GM23338 (cell line): ENCODE data around the gene SNTG2. TPM values are rescaled to one million over a fixed set of nuclear protein-coding genes. Genes with fewer than 3 reads are reported as not detected.

ENCODE experiments used
- ATAC-seq: fragments of 200-7000 bp; cut with Tn5 transposase; 3 replicates; pipeline ENCODE4 v1.9.1; 2020
- DNase-seq: peaks from one replicate; pipeline ENCODE4 v3.0.0-alpha.2; 2015; ENCODE audit warnings: low spot score
- H2AFZ ChIP-seq: fragments of 200-600 bp; sonication (generic); 2 replicates; pipeline ENCODE4 v1.8.0; 2016; ENCODE audit warnings: antibody characterized with exemption, mild to moderate bottlenecking, moderate library complexity
- H3F3A ChIP-seq: fragments of 200-600 bp; sonication (generic); replicated peaks from 2 replicates; pipeline ENCODE4 v1.8.0; 2017; ENCODE audit warnings: antibody characterized with exemption, mixed run types, low read depth
- H3K27ac ChIP-seq: fragments of 200-600 bp; sonication (generic); 2 replicates; pipeline ENCODE4 v1.6.1; 2016; ENCODE audit warnings: low read depth
- H3K27me3 ChIP-seq: fragments of 200-600 bp; sonication (generic); 2 replicates; pipeline ENCODE4 v1.8.0; 2016; ENCODE audit warnings: mild to moderate bottlenecking, mixed run types, moderate library complexity; ENCODE audit not compliant: insufficient read depth
- H3K36me3 ChIP-seq: fragments of 200-600 bp; sonication (generic); 2 replicates; pipeline ENCODE4 v1.8.0; 2016; ENCODE audit warnings: mild to moderate bottlenecking; ENCODE audit not compliant: insufficient read depth
- H3K4me1 ChIP-seq: fragments of 200-600 bp; sonication (generic); 2 replicates; pipeline ENCODE4 v1.8.0; 2016; ENCODE audit warnings: mild to moderate bottlenecking, moderate library complexity; ENCODE audit not compliant: insufficient read depth
- H3K4me2 ChIP-seq: fragments of 200-600 bp; sonication (generic); 2 replicates; pipeline ENCODE4 v1.7.1; 2017; ENCODE audit warnings: mixed run types
- H3K4me3 ChIP-seq: fragments of 200-600 bp; sonication (generic); 2 replicates; pipeline ENCODE4 v1.6.1; 2016; ENCODE audit warnings: mixed run types
- H3K79me2 ChIP-seq: fragments of 200-600 bp; sonication (generic); replicated peaks from 2 replicates; pipeline ENCODE4 v1.8.0; 2017; ENCODE audit warnings: mild to moderate bottlenecking; ENCODE audit not compliant: insufficient read depth
- H3K9me2 ChIP-seq: fragments of 200-600 bp; sonication (generic); 2 replicates; pipeline ENCODE4 v1.8.0; 2017; ENCODE audit not compliant: insufficient read depth
- H4K20me1 ChIP-seq: fragments of 200-600 bp; sonication (generic); replicated peaks from 2 replicates; pipeline ENCODE4 v1.8.0; 2017; ENCODE audit warnings: mild to moderate bottlenecking; ENCODE audit not compliant: insufficient read depth
- H3K27ac Mint-ChIP-seq: 2 replicates; pipeline ENCODE4 v1.8.0; 2020; ENCODE audit warnings: inconsistent platforms, mild to moderate bottlenecking, moderate library complexity, mixed read lengths
- H3K27me3 Mint-ChIP-seq: 3 replicates; pipeline ENCODE4 v1.8.0; 2022; ENCODE audit warnings: low read depth, mild to moderate bottlenecking, moderate library complexity, mixed read lengths, inconsistent platforms; ENCODE audit not compliant: insufficient read depth, poor library complexity
- H3K36me3 Mint-ChIP-seq: 3 replicates; pipeline ENCODE4 v1.8.0; 2021; ENCODE audit warnings: low read depth, mild to moderate bottlenecking, inconsistent platforms, moderate library complexity, mixed read lengths
- H3K4me1 Mint-ChIP-seq: 3 replicates; pipeline ENCODE4 v1.8.0; 2020; ENCODE audit warnings: mild to moderate bottlenecking, inconsistent platforms, mixed read lengths
- H3K4me3 Mint-ChIP-seq: 3 replicates; pipeline ENCODE4 v1.8.0; 2021; ENCODE audit warnings: moderate library complexity, mild to moderate bottlenecking, inconsistent platforms, mixed read lengths
- H3K9me3 Mint-ChIP-seq: 3 replicates; pipeline ENCODE4 v1.8.0; 2020; ENCODE audit warnings: moderate library complexity, mild to moderate bottlenecking, inconsistent platforms, mixed read lengths
- EZH2 ChIP-seq: fragments of 200-600 bp; sonication (generic); IDR thresholded peaks from one replicate; pipeline ENCODE4 v1.8.0; 2017; ENCODE audit warnings: antibody characterized with exemption, mild to moderate bottlenecking, low read depth; ENCODE audit not compliant: unreplicated experiment
- JUNB ChIP-seq: IDR thresholded peaks from one replicate; pipeline ENCODE4 v1.6.1; 2016; ENCODE audit warnings: antibody characterized with exemption; ENCODE audit not compliant: unreplicated experiment
- NANOG ChIP-seq: IDR thresholded peaks from 2 replicates; pipeline ENCODE4 v1.6.1; 2016; ENCODE audit warnings: antibody characterized with exemption, borderline replicate concordance
- POLR2AphosphoS5 ChIP-seq: IDR thresholded peaks from 2 replicates; pipeline ENCODE4 v1.6.1; 2016; ENCODE audit warnings: antibody characterized with exemption, low read depth
- ZNF331 ChIP-seq: fragments of 250-450 bp; sonication (Bioruptor Pico); IDR thresholded peaks from 2 replicates; pipeline ENCODE4 v1.5.0; 2020; ENCODE audit warnings: low read depth, mild to moderate bottlenecking, moderate library complexity
- polyA plus RNA-seq: library from polyadenylated mRNA; unstranded; fragments of >200 nt; fragmentation: Nextera tagmentation; extraction: Ambion mirVana; gene quantifications from 2 replicates; pipeline ENCODE4 v1.2.1, GENCODE V29; 2016
- total RNA-seq: library from RNA; depleted of rRNA; stranded (reverse); fragments of >200 nt; shearing (Covaris generic); gene quantifications from 2 replicates; pipeline ENCODE4 v1.2.3, GENCODE V29; 2014
- TF ChIP-seq, protein P1 (sequence below): fragments of 250-450 bp; sonication (Bioruptor Pico); IDR thresholded peaks from 2 replicates; pipeline ENCODE4 v1.5.0; 2020; ENCODE audit warnings: mild to moderate bottlenecking, moderate library complexity
- TF ChIP-seq, protein P2 (sequence below), 2 experiments: fragments of 200-600 bp in 1 of 2; sonication (generic) in 1 of 2; conservative IDR thresholded peaks; 2 replicates each; pipeline versions ENCODE4 v1.5.1 to v1.6.1; 2016 to 2017; ENCODE audit warnings: antibody characterized with exemption in 2 of 2, low read depth in 2 of 2, mild to moderate bottlenecking in 2 of 2, moderate library complexity in 1 of 2
- TF ChIP-seq, protein P3 (sequence below): IDR thresholded peaks from one replicate; pipeline ENCODE4 v1.6.1; 2018; ENCODE audit warnings: antibody characterized with exemption; ENCODE audit not compliant: unreplicated experiment

Gene SNTG2
- total and polyA plus RNA-seq, 2 experiments from 2014 or later = 27.5 to 60.4 TPM

- TF ChIP-seq, protein P1, sequence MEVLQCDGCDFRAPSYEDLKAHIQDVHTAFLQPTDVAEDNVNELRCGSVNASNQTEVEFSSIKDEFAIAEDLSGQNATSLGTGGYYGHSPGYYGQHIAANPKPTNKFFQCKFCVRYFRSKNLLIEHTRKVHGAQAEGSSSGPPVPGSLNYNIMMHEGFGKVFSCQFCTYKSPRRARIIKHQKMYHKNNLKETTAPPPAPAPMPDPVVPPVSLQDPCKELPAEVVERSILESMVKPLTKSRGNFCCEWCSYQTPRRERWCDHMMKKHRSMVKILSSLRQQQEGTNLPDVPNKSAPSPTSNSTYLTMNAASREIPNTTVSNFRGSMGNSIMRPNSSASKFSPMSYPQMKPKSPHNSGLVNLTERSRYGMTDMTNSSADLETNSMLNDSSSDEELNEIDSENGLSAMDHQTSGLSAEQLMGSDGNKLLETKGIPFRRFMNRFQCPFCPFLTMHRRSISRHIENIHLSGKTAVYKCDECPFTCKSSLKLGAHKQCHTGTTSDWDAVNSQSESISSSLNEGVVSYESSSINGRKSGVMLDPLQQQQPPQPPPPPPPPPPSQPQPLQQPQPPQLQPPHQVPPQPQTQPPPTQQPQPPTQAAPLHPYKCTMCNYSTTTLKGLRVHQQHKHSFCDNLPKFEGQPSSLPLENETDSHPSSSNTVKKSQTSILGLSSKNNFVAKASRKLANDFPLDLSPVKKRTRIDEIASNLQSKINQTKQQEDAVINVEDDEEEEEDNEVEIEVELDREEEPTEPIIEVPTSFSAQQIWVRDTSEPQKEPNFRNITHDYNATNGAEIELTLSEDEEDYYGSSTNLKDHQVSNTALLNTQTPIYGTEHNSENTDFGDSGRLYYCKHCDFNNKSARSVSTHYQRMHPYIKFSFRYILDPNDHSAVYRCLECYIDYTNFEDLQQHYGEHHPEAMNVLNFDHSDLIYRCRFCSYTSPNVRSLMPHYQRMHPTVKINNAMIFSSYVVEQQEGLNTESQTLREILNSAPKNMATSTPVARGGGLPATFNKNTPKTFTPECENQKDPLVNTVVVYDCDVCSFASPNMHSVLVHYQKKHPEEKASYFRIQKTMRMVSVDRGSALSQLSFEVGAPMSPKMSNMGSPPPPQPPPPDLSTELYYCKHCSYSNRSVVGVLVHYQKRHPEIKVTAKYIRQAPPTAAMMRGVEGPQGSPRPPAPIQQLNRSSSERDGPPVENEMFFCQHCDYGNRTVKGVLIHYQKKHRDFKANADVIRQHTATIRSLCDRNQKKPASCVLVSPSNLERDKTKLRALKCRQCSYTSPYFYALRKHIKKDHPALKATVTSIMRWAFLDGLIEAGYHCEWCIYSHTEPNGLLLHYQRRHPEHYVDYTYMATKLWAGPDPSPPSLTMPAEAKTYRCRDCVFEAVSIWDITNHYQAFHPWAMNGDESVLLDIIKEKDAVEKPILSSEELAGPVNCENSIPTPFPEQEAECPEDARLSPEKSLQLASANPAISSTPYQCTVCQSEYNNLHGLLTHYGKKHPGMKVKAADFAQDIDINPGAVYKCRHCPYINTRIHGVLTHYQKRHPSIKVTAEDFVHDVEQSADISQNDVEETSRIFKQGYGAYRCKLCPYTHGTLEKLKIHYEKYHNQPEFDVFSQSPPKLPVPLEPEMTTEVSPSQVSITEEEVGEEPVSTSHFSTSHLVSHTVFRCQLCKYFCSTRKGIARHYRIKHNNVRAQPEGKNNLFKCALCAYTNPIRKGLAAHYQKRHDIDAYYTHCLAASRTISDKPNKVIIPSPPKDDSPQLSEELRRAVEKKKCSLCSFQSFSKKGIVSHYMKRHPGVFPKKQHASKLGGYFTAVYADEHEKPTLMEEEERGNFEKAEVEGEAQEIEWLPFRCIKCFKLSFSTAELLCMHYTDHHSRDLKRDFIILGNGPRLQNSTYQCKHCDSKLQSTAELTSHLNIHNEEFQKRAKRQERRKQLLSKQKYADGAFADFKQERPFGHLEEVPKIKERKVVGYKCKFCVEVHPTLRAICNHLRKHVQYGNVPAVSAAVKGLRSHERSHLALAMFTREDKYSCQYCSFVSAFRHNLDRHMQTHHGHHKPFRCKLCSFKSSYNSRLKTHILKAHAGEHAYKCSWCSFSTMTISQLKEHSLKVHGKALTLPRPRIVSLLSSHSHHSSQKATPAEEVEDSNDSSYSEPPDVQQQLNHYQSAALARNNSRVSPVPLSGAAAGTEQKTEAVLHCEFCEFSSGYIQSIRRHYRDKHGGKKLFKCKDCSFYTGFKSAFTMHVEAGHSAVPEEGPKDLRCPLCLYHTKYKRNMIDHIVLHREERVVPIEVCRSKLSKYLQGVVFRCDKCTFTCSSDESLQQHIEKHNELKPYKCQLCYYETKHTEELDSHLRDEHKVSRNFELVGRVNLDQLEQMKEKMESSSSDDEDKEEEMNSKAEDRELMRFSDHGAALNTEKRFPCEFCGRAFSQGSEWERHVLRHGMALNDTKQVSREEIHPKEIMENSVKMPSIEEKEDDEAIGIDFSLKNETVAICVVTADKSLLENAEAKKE (CRISPR knock-in tag) = no peak
- no peak for TF ChIP-seq JUNB
Measured at GRCh38 chr2:1162768-1163584, 212.3 kb downstream of the SNTG2 start (continued).

- Mint-ChIP-seq H3K27me3 (peaks cover 10% of the 10 kb centered on the region), H3K4me3 (no peak overlapping the region)
- ATAC-seq = no peak
- TF ChIP-seq POLR2AphosphoS5 (no peak), NANOG (no peak), JUNB (no peak), ZNF331 (CRISPR knock-in tag) (no peak), EZH2 (no peak)
- TF ChIP-seq, protein P2, sequence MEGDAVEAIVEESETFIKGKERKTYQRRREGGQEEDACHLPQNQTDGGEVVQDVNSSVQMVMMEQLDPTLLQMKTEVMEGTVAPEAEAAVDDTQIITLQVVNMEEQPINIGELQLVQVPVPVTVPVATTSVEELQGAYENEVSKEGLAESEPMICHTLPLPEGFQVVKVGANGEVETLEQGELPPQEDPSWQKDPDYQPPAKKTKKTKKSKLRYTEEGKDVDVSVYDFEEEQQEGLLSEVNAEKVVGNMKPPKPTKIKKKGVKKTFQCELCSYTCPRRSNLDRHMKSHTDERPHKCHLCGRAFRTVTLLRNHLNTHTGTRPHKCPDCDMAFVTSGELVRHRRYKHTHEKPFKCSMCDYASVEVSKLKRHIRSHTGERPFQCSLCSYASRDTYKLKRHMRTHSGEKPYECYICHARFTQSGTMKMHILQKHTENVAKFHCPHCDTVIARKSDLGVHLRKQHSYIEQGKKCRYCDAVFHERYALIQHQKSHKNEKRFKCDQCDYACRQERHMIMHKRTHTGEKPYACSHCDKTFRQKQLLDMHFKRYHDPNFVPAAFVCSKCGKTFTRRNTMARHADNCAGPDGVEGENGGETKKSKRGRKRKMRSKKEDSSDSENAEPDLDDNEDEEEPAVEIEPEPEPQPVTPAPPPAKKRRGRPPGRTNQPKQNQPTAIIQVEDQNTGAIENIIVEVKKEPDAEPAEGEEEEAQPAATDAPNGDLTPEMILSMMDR (conservative IDR thresholded peaks at IDR 0.05; ENCODE audit: low read depth in 2 of 2) = no peak
- TF ChIP-seq, protein P3, sequence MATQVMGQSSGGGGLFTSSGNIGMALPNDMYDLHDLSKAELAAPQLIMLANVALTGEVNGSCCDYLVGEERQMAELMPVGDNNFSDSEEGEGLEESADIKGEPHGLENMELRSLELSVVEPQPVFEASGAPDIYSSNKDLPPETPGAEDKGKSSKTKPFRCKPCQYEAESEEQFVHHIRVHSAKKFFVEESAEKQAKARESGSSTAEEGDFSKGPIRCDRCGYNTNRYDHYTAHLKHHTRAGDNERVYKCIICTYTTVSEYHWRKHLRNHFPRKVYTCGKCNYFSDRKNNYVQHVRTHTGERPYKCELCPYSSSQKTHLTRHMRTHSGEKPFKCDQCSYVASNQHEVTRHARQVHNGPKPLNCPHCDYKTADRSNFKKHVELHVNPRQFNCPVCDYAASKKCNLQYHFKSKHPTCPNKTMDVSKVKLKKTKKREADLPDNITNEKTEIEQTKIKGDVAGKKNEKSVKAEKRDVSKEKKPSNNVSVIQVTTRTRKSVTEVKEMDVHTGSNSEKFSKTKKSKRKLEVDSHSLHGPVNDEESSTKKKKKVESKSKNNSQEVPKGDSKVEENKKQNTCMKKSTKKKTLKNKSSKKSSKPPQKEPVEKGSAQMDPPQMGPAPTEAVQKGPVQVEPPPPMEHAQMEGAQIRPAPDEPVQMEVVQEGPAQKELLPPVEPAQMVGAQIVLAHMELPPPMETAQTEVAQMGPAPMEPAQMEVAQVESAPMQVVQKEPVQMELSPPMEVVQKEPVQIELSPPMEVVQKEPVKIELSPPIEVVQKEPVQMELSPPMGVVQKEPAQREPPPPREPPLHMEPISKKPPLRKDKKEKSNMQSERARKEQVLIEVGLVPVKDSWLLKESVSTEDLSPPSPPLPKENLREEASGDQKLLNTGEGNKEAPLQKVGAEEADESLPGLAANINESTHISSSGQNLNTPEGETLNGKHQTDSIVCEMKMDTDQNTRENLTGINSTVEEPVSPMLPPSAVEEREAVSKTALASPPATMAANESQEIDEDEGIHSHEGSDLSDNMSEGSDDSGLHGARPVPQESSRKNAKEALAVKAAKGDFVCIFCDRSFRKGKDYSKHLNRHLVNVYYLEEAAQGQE = no peak
Measured at GRCh38 chr2:1166976-1167375, 216.3 kb downstream of the SNTG2 start.

More at GRCh38 chr2:1166976-1167375, 216.3 kb downstream of the SNTG2 start:
- no peak overlapping the region for H3K27ac ChIP-seq
- Mint-ChIP-seq H3K36me3 (peaks cover 87% of the 10 kb centered on the region), H3K27ac (no peak overlapping the region), H3K4me1 (no peaks in the 10 kb centered on the region; the same call in 1 of the 3 replicates), H3K9me3 (peaks cover 38% of the 10 kb centered on the region)
- H3K4me2 ChIP-seq = no peak overlapping the region
- no peaks in the 10 kb centered on the region for H4K20me1 ChIP-seq
- H3K9me2 ChIP-seq = no peaks in the 10 kb centered on the region
- DNase-seq = no peak
- H3K4me1 ChIP-seq = no peaks in the 10 kb centered on the region
- H3K79me2 ChIP-seq = no peaks in the 10 kb centered on the region
- no peak overlapping the region for H3K4me3 ChIP-seq
- H3K36me3 ChIP-seq = peaks cover 20% of the 10 kb centered on the region
- H3F3A ChIP-seq = no peaks in the 10 kb centered on the region
- no peaks in the 10 kb centered on the region for H3K27me3 ChIP-seq
- H2AFZ ChIP-seq = no peak overlapping the region
